GM12801 (cell line): ENCODE results near the gene CALR3.

Experiments
- CTCF ChIP-seq: IDR thresholded peaks from one replicate; pipeline ENCODE4 v1.5.1; 2011; ENCODE audit warnings: control low read depth; ENCODE audit not compliant: insufficient read length; ENCODE audit errors: extremely low read depth

Gene CALR3

GRCh38 chr19:16495982-16496612, at the start of gene CALR3, which contains the start of gene C19orf44:
TSS of gene CALR3 (minus strand) at chr19:16496167. CDS start at chr19:16496129, 38 bp downstream.
TSS of gene C19orf44 (plus strand) at chr19:16496394. CDS start at chr19:16500793, 4,399 bp downstream.
- no peak for TF ChIP-seq CTCF

- TF ChIP-seq CTCF = no peak
Observed at GRCh38 chr19:16544473-16545231, 48.7 kb upstream of the CALR3 start.

- no peak for TF ChIP-seq CTCF
Observed at GRCh38 chr19:16542910-16543472, 47.0 kb upstream of the CALR3 start.

- no peak for TF ChIP-seq CTCF
Observed at GRCh38 chr19:16542045-16542909, 46.3 kb upstream of the CALR3 start, which contains the start of gene CHERP. TSS of gene CHERP (minus strand) at chr19:16542437. CDS start at chr19:16542378, 59 bp downstream.

- no peak for TF ChIP-seq CTCF
Observed at GRCh38 chr19:16541526-16542044, 45.6 kb upstream of the CALR3 start.

- TF ChIP-seq CTCF = no peak
Observed at GRCh38 chr19:16540948-16541347, 45.0 kb upstream of the CALR3 start.
